ENCODE data around the gene PPARA.

The PPARA gene

GRCh38 chr22:46280063-46280817 is 129.9 kb downstream of the PPARA start:
- DNase-seq: no peak

- DNase-seq: no peak
These were observed 130.8 kb downstream of the PPARA start for GRCh38 chr22:46280999-46281623.

GRCh38 chr22:46281866-46282678 is 131.7 kb downstream of the PPARA start:
- DNase-seq: no peak

GRCh38 chr22:46286006-46286405 is 135.7 kb downstream of the PPARA start:
- DNase-seq: no peak

- DNase-seq: no peak
These were observed 136.9 kb downstream of the PPARA start for GRCh38 chr22:46286941-46287872.

- DNase-seq: no peak
These were observed 137.8 kb downstream of the PPARA start for GRCh38 chr22:46287873-46288751.

GRCh38 chr22:46288846-46289243 is 138.5 kb downstream of the PPARA start:
- no peak for DNase-seq

GRCh38 chr22:46289244-46289891 is 139.0 kb downstream of the PPARA start:
- DNase-seq: no peak

GRCh38 chr22:46290121-46290842 is 140.0 kb downstream of the PPARA start:
- DNase-seq: no peak

- no peak for DNase-seq
These were observed 140.8 kb downstream of the PPARA start for GRCh38 chr22:46290843-46291785.

GRCh38 chr22:46292173-46292572 is 141.8 kb downstream of the PPARA start:
- DNase-seq: no peak

- no peak for DNase-seq
These were observed 142.4 kb downstream of the PPARA start for GRCh38 chr22:46292732-46293131.
